Ovary (tissue), 3 donors: ENCODE measurements around the gene UPK3BL1.
"Not testable (repeated sequence)": the region's sequence is repeated elsewhere in the genome, so short reads cannot be mapped to it uniquely, and the experiment has no call there.

Source experiments
- POLR2A ChIP-seq: fragments of 450-650 bp; IDR thresholded peaks from one replicate; pipeline ENCODE4 v1.6.1; 2017; ENCODE audit warnings: antibody characterized with exemption, mild to moderate bottlenecking, moderate library complexity
- TF ChIP-seq, protein P1 (sequence below), 3 donors: fragments of 450-650 bp in 2 of 3; fragments of 200-600 bp in 1 of 3; IDR thresholded peaks; one replicate each; pipeline versions ENCODE4 v1.5.1 to v1.8.0; 2016 to 2022; ENCODE audit warnings: antibody characterized with exemption in 3 of 3, mild to moderate bottlenecking in 1 of 3
- donor health status: DM: no; HTN: no; CAD: no.

DNA sequence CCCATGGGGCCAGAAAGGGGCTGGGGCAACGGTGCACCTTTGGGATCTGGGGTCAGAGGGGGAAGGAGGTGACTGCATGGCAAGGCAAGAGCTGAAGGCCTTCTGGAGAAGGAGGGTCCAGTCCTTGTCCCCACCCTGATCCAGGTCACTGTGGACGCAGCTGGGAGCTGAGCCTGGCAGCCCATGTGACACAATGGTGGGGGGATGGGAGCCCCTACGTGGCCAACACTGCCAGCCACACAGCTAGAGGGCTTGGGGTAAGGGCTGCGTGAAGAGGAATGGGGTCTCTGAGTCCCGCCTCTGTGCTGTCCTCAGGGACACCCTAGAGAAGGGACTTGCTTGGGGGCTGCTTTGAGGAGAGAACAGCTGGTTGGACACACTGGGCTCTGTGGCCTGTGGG, 38.2 kb upstream of the UPK3BL1 start:
- TF ChIP-seq, protein P1, sequence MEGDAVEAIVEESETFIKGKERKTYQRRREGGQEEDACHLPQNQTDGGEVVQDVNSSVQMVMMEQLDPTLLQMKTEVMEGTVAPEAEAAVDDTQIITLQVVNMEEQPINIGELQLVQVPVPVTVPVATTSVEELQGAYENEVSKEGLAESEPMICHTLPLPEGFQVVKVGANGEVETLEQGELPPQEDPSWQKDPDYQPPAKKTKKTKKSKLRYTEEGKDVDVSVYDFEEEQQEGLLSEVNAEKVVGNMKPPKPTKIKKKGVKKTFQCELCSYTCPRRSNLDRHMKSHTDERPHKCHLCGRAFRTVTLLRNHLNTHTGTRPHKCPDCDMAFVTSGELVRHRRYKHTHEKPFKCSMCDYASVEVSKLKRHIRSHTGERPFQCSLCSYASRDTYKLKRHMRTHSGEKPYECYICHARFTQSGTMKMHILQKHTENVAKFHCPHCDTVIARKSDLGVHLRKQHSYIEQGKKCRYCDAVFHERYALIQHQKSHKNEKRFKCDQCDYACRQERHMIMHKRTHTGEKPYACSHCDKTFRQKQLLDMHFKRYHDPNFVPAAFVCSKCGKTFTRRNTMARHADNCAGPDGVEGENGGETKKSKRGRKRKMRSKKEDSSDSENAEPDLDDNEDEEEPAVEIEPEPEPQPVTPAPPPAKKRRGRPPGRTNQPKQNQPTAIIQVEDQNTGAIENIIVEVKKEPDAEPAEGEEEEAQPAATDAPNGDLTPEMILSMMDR (IDR thresholded peaks at IDR 0.05): not testable (repeated sequence)
- not testable (repeated sequence) for TF ChIP-seq POLR2A
